ENCODE data around the gene CANX. TPM values are rescaled to one million over a fixed set of nuclear protein-coding genes. Genes with fewer than 3 reads are reported as not detected.

CANX gene
- total RNA-seq, 1 experiment from 2014 or later: 538 TPM

DNA sequence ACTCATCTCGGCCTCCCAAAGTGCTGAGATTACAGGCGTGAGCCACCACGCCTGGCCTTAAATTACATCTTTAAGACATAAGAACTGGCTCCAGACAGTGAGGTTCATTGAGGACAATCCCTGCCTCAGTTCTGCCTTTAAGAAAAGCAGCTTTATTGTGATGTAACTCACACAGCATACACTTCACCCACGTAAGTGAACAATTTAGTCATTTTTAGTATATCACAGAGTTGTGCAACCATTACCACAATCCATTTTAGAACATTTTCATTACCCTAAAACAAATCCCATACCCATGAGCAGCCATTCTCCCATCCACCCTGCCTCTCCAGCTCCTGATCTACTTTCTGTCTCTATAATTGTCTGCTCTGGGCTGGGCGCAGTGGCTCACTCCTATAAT, 71.0 kb downstream of the CANX start:
- Histone ChIP-seq H3K18ac (ENCODE audit: insufficient read length, low read depth, low read length) (no peak overlapping the region), H3K56ac (ENCODE audit: insufficient read length, low read depth, low read length) (no peak overlapping the region), H3K23ac (ENCODE audit: insufficient read length, low read depth, low read length) (no peak overlapping the region), H3K9me3 (ENCODE audit: control insufficient read depth, low read depth, low read length) (no peaks in the 10 kb centered on the region), H2BK120ac (ENCODE audit: low read depth, low read length, poor library complexity, severe bottlenecking) (no peak overlapping the region), H3K4me1 (ENCODE audit: insufficient read depth, low read length) (no peaks in the 10 kb centered on the region), H3K14ac (ENCODE audit: insufficient read depth, low read length) (no peak overlapping the region), H4K5ac (ENCODE audit: insufficient read length, low read depth, low read length) (no peak overlapping the region), H3K9ac (ENCODE audit: extremely low read depth, insufficient read length, low read length) (no peak overlapping the region), H3K4ac (ENCODE audit: low read depth, low read length) (no peak overlapping the region), H2AFZ (ENCODE audit: low read length) (no peak overlapping the region), H2BK12ac (ENCODE audit: insufficient read length, low read depth, low read length) (no peak overlapping the region), H4K91ac (ENCODE audit: insufficient read length, low read depth, low read length) (no peak overlapping the region), H3K27me3 (ENCODE audit: insufficient read depth, low read length) (no peaks in the 10 kb centered on the region), H3K4me2 (ENCODE audit: insufficient read depth, insufficient read length, low read length) (no peak overlapping the region), H2AK5ac (ENCODE audit: insufficient read length, low read length) (no peak overlapping the region), H4K8ac (replicated peaks; ENCODE audit: insufficient read length, low read depth, low read length) (no peak overlapping the region), H2BK5ac (ENCODE audit: insufficient read length, low read length) (no peak overlapping the region), H3T11ph (ENCODE audit: low read length) (no peak overlapping the region), H3K23me2 (ENCODE audit: insufficient read length, low read depth, low read length, poor library complexity, severe bottlenecking) (no peaks in the 10 kb centered on the region), H3K79me2 (ENCODE audit: insufficient read depth, low read length) (peaks cover 4% of the 10 kb centered on the region; the same call in 1 of the 2 replicates), H4K20me1 (ENCODE audit: control insufficient read depth, insufficient read depth, insufficient read length) (peaks cover 2% of the 10 kb centered on the region), H2BK15ac (ENCODE audit: low read depth, low read length) (no peak overlapping the region), H3K27ac (ENCODE audit: insufficient read length, low read depth, low read length) (no peak overlapping the region), H3K79me1 (ENCODE audit: insufficient read depth, low read depth, low read length, poor library complexity, severe bottlenecking) (peaks cover 5% of the 10 kb centered on the region), H2BK20ac (ENCODE audit: low read depth, low read length, poor library complexity, severe bottlenecking) (no peak overlapping the region)
- WGBS (ENCODE audit: extremely low coverage, insufficient read length, low lambda C conversion rate): no CpG with 5 or more reads among the region's 5 CpGs
- Mint-ChIP-seq H3K9me3 (no peaks in the 10 kb centered on the region), H3K4me3 (no peak overlapping the region), H3K36me3 (ENCODE audit: insufficient read depth in 1 of 3, low read depth in 3 of 3) (peaks cover 52 to 91% (median 87%) of the 10 kb centered on the region in 3 experiments; a peak in 6 of 7 replicates), H3K27me3 (ENCODE audit: low read depth) (no peaks in the 10 kb centered on the region), H3K4me1 (peaks cover 2 to 5% of the 10 kb centered on the region in 2 experiments; a peak in 1 of 4 replicates), H3K27ac (no peak overlapping the region)
- no peak for TF ChIP-seq CTCF (conservative IDR thresholded peaks at IDR 0.05)
- DNase-seq: no peak
